Tibial artery (tissue), 4 donors: ENCODE data around the gene TSHZ2.

Experiments used
- DNase-seq, 2 donors: peaks; one replicate each; pipeline ENCODE4 v3.0.0-alpha.2; 2019
- H3K27ac ChIP-seq, 2 donors: fragments of 200-600 bp; sonication (generic) in 1 of 2; 1 replicate in 1 of 2; 2 replicates in 1 of 2; pipeline ENCODE4 v1.5.1; 2018 to 2019; ENCODE audit warnings: mild to moderate bottlenecking in 1 of 2
- H3K27me3 ChIP-seq, 2 donors: fragments of 200-600 bp; sonication (generic) in 1 of 2; one replicate each; pipeline versions ENCODE4 v1.5.1 to v1.6.0; 2016 to 2019
- H3K36me3 ChIP-seq, 3 donors: fragments of 200-600 bp; sonication (generic) in 2 of 3; one replicate each; pipeline ENCODE4 v1.5.1; 2016 to 2019; ENCODE audit warnings: mild to moderate bottlenecking in 2 of 3
- H3K4me1 ChIP-seq, 4 donors: fragments of 200-600 bp; sonication (generic) in 2 of 4; 1 replicate in 3 of 4; 2 replicates in 1 of 4; pipeline ENCODE4 v1.5.1; 2016 to 2019
- H3K4me3 ChIP-seq, 2 donors: fragments of 200-600 bp; sonication (generic) in 1 of 2; 1 replicate in 1 of 2; 2 replicates in 1 of 2; pipeline ENCODE4 v1.5.1; 2018 to 2019; ENCODE audit warnings: mild to moderate bottlenecking in 2 of 2
- H3K9me3 ChIP-seq, 3 donors: fragments of 200-600 bp; sonication (generic) in 1 of 3; one replicate each; pipeline ENCODE4 v1.5.1; 2016 to 2019
- intact Hi-C: fragments of 100-400 bp; cut with DNase I; formaldehyde crosslinking; loops from one replicate; pipeline ENCODE4 v1.15.0; 2023; ENCODE audit warnings: low total_unique reads
- TF ChIP-seq, protein P1 (sequence below), 2 experiments: fragments of 200-600 bp in 1 of 2; fragments of 450-650 bp in 1 of 2; IDR thresholded peaks; one replicate each; pipeline ENCODE4 v1.5.1; 2017 to 2019; ENCODE audit warnings: antibody characterized with exemption in 2 of 2, mild to moderate bottlenecking in 1 of 2, moderate library complexity in 1 of 2

TSHZ2 gene

DNA sequence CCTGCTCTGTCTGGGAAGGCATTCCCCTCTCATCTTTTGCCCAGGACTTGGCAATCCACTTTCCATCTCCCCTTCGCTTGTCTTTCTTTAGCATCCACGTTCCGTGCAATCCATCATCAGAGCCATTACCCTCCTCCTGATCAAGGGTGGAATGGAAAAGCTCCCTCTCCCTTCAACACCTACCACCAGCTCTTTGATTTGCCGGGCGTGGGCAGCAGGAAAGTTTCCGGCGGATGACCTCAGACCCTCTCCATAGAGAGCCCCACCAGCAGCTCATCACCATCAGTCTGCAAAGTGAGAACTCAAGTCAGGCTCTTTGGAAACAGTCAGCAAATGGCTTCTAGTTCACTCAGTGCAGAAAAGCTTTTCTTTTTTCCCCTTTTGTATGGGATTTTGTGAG, 76.2 kb downstream of the TSHZ2 start:
- intact Hi-C loops = no loop called here
- TF ChIP-seq, protein P1, sequence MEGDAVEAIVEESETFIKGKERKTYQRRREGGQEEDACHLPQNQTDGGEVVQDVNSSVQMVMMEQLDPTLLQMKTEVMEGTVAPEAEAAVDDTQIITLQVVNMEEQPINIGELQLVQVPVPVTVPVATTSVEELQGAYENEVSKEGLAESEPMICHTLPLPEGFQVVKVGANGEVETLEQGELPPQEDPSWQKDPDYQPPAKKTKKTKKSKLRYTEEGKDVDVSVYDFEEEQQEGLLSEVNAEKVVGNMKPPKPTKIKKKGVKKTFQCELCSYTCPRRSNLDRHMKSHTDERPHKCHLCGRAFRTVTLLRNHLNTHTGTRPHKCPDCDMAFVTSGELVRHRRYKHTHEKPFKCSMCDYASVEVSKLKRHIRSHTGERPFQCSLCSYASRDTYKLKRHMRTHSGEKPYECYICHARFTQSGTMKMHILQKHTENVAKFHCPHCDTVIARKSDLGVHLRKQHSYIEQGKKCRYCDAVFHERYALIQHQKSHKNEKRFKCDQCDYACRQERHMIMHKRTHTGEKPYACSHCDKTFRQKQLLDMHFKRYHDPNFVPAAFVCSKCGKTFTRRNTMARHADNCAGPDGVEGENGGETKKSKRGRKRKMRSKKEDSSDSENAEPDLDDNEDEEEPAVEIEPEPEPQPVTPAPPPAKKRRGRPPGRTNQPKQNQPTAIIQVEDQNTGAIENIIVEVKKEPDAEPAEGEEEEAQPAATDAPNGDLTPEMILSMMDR (IDR thresholded peaks at IDR 0.05) = no peak
- peaks cover 0 to 1% (median 0%) of the 10 kb centered on the region in 4 donors for H3K4me1 ChIP-seq
- no peak overlapping the region for H3K27ac ChIP-seq
- no peaks in the 10 kb centered on the region for H3K27me3 ChIP-seq
- H3K36me3 ChIP-seq = no peaks in the 10 kb centered on the region
- no peak overlapping the region for H3K4me3 ChIP-seq
- no peaks in the 10 kb centered on the region for H3K9me3 ChIP-seq
- no peak for DNase-seq

DNA sequence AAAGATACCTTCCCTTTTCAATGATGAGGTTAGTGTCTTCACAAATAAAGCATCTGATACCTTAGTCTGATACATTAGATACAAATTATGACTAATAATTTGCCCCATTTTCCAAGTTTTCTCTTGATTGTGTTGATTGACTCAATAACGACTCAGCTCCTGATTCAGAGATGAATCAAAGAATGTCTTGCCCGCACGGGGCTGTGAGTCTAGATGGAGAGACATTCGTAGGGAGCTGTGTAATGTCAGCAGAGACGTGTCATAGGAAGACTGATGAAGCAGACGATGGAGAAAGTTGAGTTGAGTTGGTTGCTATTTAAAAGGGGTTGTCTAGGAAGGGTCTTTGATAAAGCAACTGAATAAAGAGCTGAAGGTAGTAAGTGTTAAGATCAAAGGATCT, 78.2 kb downstream of the TSHZ2 start:
- H3K4me3 ChIP-seq = no peak overlapping the region
- DNase-seq = no peak
- H3K27ac ChIP-seq = no peak overlapping the region
- H3K27me3 ChIP-seq = no peaks in the 10 kb centered on the region
- TF ChIP-seq, protein P1 (IDR thresholded peaks at IDR 0.05) = no peak
- H3K4me1 ChIP-seq = no peaks in the 10 kb centered on the region
- intact Hi-C loops = no loop called here
- H3K36me3 ChIP-seq = no peaks in the 10 kb centered on the region
- H3K9me3 ChIP-seq = no peaks in the 10 kb centered on the region

DNA sequence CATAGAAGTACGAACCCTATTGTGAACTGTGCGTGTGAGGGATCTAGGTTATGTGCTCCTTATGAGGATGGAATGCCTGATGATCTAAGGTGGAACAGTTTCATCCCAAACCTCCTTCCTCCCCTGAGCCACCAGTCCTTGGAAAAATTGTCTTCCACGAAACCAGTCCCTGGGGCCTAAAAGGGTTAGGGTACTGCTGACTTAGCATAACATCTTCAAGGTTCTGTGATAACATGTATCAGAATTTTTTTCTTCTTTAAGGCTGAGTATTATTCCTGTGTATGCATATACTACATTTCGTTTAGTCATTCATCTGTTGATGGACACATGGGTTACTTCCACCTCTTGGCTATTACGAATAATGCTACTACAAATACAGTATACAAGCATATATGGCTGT, 80.2 kb downstream of the TSHZ2 start:
- H3K27ac ChIP-seq = no peak overlapping the region
- no peaks in the 10 kb centered on the region for H3K9me3 ChIP-seq
- H3K36me3 ChIP-seq = no peaks in the 10 kb centered on the region
- H3K4me1 ChIP-seq = no peaks in the 10 kb centered on the region
- DNase-seq = no peak
- no peaks in the 10 kb centered on the region for H3K27me3 ChIP-seq
- intact Hi-C loops = no loop called here
- H3K4me3 ChIP-seq = no peak overlapping the region
- TF ChIP-seq, protein P1 (IDR thresholded peaks at IDR 0.05) = no peak

DNA sequence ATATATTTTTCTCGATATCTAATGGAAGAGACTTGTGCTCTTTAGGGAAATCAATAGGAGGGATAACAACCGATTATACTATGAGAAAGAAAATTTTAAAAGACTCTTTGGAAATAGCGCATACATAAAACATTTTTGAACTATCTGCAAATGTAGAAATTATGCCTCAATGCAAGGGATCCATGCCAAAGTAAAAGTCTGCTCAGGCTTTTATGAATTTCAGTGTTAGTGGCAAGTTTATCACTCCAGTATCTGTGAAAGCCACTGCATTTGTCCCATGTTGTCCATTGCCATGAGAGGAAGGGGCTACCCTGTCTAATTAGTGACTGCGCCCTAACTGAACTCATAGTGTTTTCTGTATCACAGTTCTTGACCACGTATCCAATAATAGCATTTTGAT, 81.4 kb downstream of the TSHZ2 start:
- DNase-seq = no peak
- no peak overlapping the region for H3K4me3 ChIP-seq
- no peaks in the 10 kb centered on the region for H3K27me3 ChIP-seq
- no peaks in the 10 kb centered on the region for H3K36me3 ChIP-seq
- intact Hi-C loops = no loop called here
- no peaks in the 10 kb centered on the region for H3K4me1 ChIP-seq
- no peak overlapping the region for H3K27ac ChIP-seq
- TF ChIP-seq, protein P1 (IDR thresholded peaks at IDR 0.05) = no peak
- H3K9me3 ChIP-seq = no peaks in the 10 kb centered on the region

DNA sequence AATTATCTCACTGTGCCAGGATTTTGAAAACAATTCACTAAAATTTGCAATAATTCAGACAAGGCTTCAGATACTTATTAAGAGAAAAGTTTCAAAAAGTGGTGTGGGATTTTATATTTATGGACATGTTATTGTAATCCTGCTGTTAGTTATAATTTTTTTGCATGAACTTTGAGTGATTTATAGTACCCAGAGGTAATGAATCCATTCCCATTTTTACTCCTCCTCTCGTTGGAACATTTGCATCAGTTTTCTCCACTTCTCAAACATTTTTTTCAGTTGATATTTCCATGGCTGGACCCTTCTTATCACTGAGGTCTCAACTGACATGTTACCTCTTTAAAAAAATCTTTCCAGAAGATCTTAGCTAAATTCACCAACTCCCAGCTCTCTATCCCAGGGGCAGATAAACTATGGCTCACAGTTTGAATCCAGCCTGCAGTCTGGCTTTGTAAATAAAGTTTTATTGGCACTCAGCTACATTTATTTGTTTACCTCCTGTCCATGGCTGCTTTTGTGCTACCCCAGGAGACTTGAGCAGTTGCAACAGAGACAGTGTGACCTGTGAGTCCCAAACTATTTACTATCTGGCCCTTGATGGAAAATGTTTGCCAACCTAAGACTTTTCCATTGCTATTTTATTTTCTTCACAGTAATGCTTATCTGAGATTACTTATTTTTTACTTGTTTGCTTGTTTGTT, 83.4 kb downstream of the TSHZ2 start:
- Histone ChIP-seq H3K4me1 (no peaks in the 10 kb centered on the region), H3K4me3 (no peak overlapping the region), H3K9me3 (no peaks in the 10 kb centered on the region), H3K27me3 (no peaks in the 10 kb centered on the region), H3K27ac (no peak overlapping the region), H3K36me3 (no peaks in the 10 kb centered on the region)
- no peak for DNase-seq
- intact Hi-C loops = no loop called here
- TF ChIP-seq, protein P1 (IDR thresholded peaks at IDR 0.05) = no peak

DNA sequence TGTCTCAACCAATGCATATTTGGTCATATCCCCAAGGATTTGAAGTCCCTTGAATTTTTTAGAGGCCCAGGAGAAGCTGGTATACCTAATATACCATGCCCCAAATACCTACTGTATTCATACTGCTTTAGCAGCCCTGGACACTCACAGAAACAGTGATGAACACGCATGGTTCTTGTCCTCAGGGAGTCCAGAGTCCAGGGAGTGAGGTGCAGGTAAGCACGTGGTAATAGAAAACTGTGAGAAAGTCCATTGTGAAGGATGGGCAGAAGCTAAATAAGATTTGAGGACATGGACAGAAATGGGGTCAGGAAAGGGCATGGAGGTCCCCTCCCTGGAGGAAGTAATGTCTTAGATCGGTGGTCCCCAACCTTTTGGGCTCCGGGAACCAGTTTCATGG, 85.4 kb downstream of the TSHZ2 start:
- no peak for DNase-seq
- Histone ChIP-seq H3K36me3 (no peaks in the 10 kb centered on the region), H3K27ac (no peak overlapping the region), H3K27me3 (no peaks in the 10 kb centered on the region), H3K4me1 (no peaks in the 10 kb centered on the region), H3K9me3 (no peaks in the 10 kb centered on the region), H3K4me3 (no peak overlapping the region)
- TF ChIP-seq, protein P1 (IDR thresholded peaks at IDR 0.05) = no peak
- intact Hi-C loops = no loop called here
